ACHN (cell line): ENCODE measurements around the gene NLRP5.

Experiments
- DNase-seq: peaks from one replicate; pipeline ENCODE4 v3.0.0-alpha.2; 2015
- in situ Hi-C: cut with HindIII; loops from 2 replicates; pipeline ENCODE4 v1.10.0; 2017; ENCODE audit warnings: low sequenced_read_pairs, low pct_ligation_motif_present, low pct_unique_long_range_greater_than_20kb

Gene NLRP5

GRCh38 chr19:56066152-56067023, 79.8 kb downstream of the NLRP5 start:
- in situ Hi-C loops, result no loop called here
- peak; percentile 32 for DNase-seq

GRCh38 chr19:56069642-56070041, 83.1 kb downstream of the NLRP5 start:
- DNase-seq, result no peak
- in situ Hi-C loops, result no loop called here

- in situ Hi-C loops, result no loop called here
- no peak for DNase-seq
These were observed 84.6 kb downstream of the NLRP5 start for GRCh38 chr19:56071151-56071550.

GRCh38 chr19:56076498-56076897, 89.9 kb downstream of the NLRP5 start:
- peak; percentile 36 for DNase-seq
- in situ Hi-C loops, result no loop called here

- in situ Hi-C loops, result no loop called here
- no peak for DNase-seq
These were observed 93.0 kb downstream of the NLRP5 start for GRCh38 chr19:56079609-56080008.

DNA sequence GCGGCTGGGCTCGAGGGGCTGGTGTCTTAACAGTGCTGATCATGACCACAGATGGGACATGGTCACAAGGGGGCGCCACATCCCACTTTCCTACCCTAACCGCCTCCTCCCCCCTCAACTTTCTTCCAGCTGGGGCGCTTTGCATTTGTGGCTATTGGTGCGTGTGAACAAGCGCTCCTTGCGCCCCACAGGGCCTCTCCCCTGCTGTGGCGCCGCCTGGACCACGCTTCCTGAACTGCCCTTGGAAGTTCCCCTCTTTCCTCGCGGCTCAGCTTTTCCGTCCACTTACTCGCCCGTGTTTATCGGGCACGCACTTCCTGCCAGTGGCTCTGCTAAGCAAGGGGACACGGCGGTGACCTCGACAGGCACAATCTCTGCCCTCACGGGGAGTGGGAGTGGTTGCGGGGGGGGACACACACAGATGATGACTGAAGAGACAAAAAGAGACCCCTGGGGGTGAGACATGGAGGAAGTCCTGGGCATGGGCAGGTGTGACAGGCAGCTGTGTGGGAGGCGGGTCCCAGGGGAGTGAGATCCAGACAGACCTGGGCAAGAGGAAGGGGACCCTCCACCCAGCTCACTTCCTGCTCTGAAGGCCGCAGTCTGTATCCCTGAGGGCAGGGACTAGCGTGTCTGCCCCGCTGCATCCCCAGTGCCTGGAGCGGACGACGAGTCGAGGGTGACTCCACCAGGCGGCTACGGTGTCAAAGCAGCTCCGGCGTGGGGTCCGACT, 94.3 kb downstream of the NLRP5 start:
- in situ Hi-C loops, result no loop called here
- peak; percentile 42 for DNase-seq

DNA sequence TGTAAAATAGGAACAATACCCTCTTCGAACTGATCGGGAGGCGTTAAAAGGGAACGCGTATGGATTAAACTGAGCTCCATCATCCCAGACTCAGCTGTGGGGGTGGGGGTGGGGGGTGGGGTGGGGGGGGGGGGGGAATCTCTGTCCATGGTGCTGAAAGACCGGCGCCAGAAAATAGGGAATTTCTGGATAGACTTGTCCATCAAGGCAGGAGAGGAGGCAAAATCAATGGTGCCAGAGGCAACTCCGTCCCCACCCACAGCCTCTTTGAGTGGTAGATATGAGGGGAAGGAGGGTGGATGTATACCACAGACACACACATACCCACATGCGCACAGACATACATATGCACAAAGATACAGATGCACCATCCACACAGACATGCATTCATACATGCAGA, 97.1 kb downstream of the NLRP5 start:
- no peak for DNase-seq
- in situ Hi-C loops, result no loop called here

- in situ Hi-C loops, result no loop called here
These were observed 98.4 kb downstream of the NLRP5 start for GRCh38 chr19:56084835-56085536.

DNA sequence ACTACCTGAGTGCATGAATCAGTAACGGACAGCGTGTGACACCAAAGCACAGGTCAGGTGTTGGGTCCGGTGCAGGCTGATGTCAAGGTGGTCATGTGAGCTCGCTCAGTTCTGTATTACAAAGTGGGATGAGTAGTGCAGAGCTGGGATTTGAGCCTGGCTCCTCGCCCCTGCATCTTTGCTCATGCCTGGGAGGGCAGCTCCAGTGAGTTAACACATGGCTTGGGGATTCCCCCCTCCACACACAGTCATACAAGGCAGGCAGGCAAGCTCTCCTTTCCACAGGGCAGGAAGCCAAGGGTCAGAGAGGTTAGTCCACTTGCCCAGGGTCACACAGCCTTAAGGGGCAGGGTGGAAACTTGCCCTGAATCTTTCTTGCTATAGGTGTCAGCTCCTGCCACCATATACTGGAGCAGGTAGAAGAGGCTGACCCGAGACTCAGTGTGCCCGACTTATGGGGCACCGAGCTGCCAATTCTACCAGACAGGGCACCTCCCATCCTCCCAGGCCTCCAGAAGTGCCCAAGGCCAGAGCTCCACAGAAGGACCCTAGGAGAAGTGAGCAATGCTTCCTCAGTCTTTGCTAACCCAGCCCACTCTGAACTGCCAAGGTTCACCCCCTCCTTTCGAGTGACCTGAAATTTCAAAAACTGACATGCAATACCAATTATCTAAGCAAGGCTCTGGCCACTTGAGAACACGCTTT, 99.1 kb downstream of the NLRP5 start:
- in situ Hi-C loops, result no loop called here
- DNase-seq, result no peak

More at GRCh38 chr19:56084835-56085536, 98.4 kb downstream of the NLRP5 start:
- DNase-seq, result no peak

GRCh38 chr19:56086671-56087430, 100.3 kb downstream of the NLRP5 start:
- no peak for DNase-seq
- in situ Hi-C loops, result no loop called here

DNA sequence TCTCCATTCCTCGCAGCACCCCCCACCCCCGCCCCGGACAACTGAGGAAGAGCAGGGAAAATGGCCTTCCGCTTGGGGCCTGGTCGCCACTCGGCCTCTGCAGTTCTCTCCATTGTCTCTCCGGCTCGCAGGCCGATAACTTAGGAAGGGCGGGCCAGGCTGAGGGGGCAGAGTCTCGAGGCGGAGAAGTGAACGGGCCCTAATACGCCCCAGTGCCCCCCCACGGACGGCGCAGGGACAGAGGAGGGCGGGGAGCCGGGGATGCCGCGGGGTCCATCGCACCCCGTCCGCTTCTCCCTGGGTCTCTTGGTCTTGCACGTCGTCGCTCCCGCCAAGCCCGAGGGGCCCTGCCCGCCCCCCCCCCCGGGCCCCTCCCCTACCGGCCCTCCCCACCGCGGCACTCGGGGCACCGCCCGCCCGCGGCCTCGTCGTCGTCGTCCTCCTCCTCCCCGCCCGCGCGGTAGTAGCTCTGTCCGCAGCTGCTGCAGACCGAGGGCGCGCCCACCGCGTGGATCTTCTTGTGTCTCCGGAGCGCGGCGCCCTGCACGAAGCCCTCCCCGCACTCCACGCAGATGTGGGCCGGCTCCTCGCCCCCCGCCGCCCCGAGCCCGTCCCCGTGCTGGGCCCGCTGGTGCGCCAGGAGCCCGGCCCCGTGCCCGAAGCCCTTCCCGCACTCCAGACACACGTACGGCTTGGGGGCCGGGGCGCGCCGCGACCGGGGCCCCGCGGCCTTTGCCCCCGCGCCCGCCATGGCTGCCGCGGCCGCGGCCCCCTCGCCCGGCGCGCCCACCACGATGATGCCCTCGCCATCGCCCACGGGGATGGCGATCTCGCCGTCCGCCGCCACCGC, 101.3 kb downstream of the NLRP5 start:
- no peak for DNase-seq
- in situ Hi-C loops, result no loop called here

DNA sequence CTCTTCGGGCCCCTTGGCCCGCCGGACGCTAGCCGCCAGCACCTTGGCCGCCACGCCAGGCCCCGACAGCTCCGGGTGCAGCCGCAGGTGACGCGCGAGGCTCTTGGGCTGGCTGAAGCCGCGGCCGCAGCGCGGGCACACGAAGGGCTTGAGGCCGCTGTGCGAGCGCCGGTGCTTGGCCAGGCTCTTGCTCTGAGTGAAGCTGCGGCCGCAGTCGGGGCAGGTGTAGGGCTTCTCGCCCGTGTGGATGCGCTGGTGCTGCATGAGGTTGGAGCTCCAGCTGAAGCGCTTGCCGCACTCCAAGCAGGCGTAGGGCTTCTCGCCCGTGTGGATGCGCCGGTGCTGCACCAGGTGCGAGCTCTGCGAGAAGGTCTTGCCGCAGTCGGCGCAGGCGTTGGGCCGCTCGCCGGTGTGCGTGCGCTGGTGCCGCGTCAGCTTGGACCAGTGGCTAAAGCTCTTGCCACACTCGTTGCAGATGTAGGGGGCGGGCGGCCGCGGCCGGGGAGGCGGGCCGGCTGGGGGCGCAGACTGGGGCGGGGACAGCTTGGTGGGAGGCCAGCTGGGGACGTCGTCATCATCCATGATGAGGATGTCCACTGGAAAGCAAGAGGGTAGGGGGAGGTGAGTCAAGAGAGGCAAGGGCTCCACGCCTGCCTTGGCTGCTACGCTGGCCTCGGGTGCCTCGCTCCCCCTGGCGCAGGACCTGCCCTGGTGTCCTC, 102.1 kb downstream of the NLRP5 start:
- in situ Hi-C loops, result no loop called here
- no peak for DNase-seq

DNA sequence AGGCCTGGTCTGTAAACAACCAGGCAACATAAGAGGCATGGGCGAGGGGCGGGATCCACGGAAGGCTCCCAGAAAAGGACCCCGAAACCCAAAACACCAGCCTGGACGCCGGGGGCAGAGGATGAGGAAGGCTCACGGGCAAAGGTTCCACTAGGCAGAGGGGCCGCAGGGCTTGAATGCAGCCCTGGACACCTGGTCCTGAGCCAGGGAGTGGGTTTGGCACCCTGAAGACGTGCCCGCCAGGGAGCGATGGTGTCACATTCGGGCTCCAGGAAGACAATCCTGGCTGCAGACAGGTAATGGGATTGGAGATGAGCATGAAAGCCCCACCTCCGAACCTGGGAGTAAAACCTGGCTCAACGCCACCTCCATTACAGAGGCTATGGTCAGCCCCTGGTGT, 102.8 kb downstream of the NLRP5 start:
- in situ Hi-C loops, result no loop called here
- no peak for DNase-seq

- in situ Hi-C loops, result no loop called here
These were observed 104.5 kb downstream of the NLRP5 start for GRCh38 chr19:56091066-56091490.

GRCh38 chr19:56091751-56092546, 105.4 kb downstream of the NLRP5 start:
- in situ Hi-C loops, result no loop called here
- DNase-seq, result no peak

More at GRCh38 chr19:56091066-56091490, 104.5 kb downstream of the NLRP5 start:
- DNase-seq, result no peak
